NCI-H1930 (cell line): ENCODE data around the gene C2CD4A.
"Not testable (repeated sequence)": the region's sequence is repeated elsewhere in the genome, so short reads cannot be mapped to it uniquely, and the experiment has no call there.

Source experiments
- DNase-seq, 2 experiments: peaks; one replicate each; lab custom pipeline; 2025; lab: John Stamatoyannopoulos, UW

The C2CD4A gene

GRCh38 chr15:62066663-62067447 lies at the start of gene C2CD4A:
C2CD4A (plus strand) TSS chr15:62066977; CDS start chr15:62067614, 637 bp downstream.
- DNase-seq: peak; percentile 48 to 70

- DNase-seq: no peak
These were observed 46.1 kb upstream of the C2CD4A start for GRCh38 chr15:62020576-62021160.

GRCh38 chr15:62021991-62022600 lies 44.7 kb upstream of the C2CD4A start:
- no peak for DNase-seq

- DNase-seq: no peak
These were observed 40.1 kb upstream of the C2CD4A start for GRCh38 chr15:62026487-62027262.

GRCh38 chr15:62027263-62027565 lies 39.6 kb upstream of the C2CD4A start:
- DNase-seq: no peak

GRCh38 chr15:62027916-62028315 lies 38.9 kb upstream of the C2CD4A start:
- no peak for DNase-seq

GRCh38 chr15:62035256-62035924 lies 31.4 kb upstream of the C2CD4A start:
- DNase-seq: no peak

- no peak for DNase-seq
These were observed 20.6 kb upstream of the C2CD4A start for GRCh38 chr15:62046078-62046743.

- no peak for DNase-seq
These were observed 19.4 kb upstream of the C2CD4A start for GRCh38 chr15:62047282-62047827.

GRCh38 chr15:62048254-62048653 lies 18.5 kb upstream of the C2CD4A start:
- not testable (repeated sequence) for DNase-seq

GRCh38 chr15:62050115-62050514 lies 16.7 kb upstream of the C2CD4A start:
- no peak for DNase-seq

GRCh38 chr15:62051166-62051565 lies 15.6 kb upstream of the C2CD4A start:
- no peak for DNase-seq

GRCh38 chr15:62052713-62053112 lies 14.1 kb upstream of the C2CD4A start:
- no peak for DNase-seq

GRCh38 chr15:62053439-62054085 lies 13.2 kb upstream of the C2CD4A start:
- no peak for DNase-seq

- DNase-seq: no peak
These were observed 11.8 kb upstream of the C2CD4A start for GRCh38 chr15:62054979-62055378.

GRCh38 chr15:62057341-62057980 lies 9.3 kb upstream of the C2CD4A start:
- no peak for DNase-seq

GRCh38 chr15:62058327-62059028 lies 8.3 kb upstream of the C2CD4A start:
- DNase-seq: no peak

- DNase-seq: no peak
These were observed 7.5 kb upstream of the C2CD4A start for GRCh38 chr15:62059108-62059815.

GRCh38 chr15:62059816-62060112 lies 7.0 kb upstream of the C2CD4A start:
- peak in 1 of 2 experiments; percentile 17 for DNase-seq
